Stimulated activated CD4-positive, alpha-beta T cell treated with anti-CD3 and anti-CD28 coated beads, TNF-alpha, amount 100 ng/mL, for 1 hour (primary cell): ENCODE data around the gene PLSCR3.

Experiments
- DNase-seq, 3 donors: peaks; one replicate each; pipeline ENCODE4 v3.0.0-alpha.2; 2020; ENCODE audit warnings: low read depth in 3 of 3, low spot score in 1 of 3

PLSCR3 gene

GRCh38 chr17:7351665-7352502, 42.4 kb downstream of the PLSCR3 start, which contains the start of gene KCTD11:
TSS of gene KCTD11 (plus strand) at chr17:7352162.
- peak; percentile 46 to 57 (median 56) for DNase-seq

DNA sequence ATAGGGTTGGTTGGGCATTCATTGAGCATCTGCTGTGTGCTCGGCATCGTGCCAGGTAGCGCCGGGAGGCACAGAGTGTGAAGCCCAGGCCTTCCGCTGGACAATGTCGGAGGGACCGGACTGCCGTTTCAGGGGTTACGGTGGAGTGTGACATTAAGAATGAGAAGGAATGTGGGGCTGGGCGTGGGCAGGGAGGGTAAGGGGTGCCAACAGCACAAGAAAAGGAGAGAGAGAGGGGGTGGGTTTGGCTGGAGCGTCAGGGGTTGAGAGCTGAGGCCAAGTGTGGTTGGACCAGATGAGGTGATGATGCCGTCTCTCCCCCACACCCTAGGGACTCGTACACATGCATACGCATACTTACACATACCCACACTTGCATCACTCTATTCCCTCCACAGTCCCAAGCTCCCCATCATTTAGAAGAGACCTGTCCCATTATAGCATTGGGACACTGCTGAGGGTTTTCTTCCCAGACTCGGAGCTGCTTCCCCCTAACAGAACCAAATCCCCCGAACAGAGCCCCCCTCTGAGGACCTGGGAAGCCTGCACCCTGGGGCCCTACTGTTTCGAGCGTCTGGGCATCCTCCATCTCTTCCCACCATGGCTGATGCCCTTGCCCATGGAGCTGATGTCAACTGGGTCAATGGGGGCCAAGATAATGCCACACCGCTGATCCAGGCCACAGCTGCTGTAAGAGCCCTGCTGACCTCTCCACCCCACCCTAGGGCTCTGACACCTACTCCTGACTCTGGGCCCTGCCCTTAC, 45.7 kb downstream of the PLSCR3 start:
- no peak for DNase-seq

- DNase-seq: no peak
Observed at GRCh38 chr17:7347630-7348477, 46.5 kb downstream of the PLSCR3 start.

GRCh38 chr17:7346761-7347614, 47.3 kb downstream of the PLSCR3 start:
- no peak for DNase-seq

- DNase-seq: no peak
Observed at GRCh38 chr17:7343250-7343649, 51.1 kb downstream of the PLSCR3 start.

- no peak for DNase-seq
Observed at GRCh38 chr17:7341842-7342241, 52.5 kb downstream of the PLSCR3 start.

- no peak for DNase-seq
Observed at GRCh38 chr17:7340179-7340578, 54.1 kb downstream of the PLSCR3 start.
